Glutamatergic neuron (in vitro differentiated cells): ENCODE results near the gene NFIL3. TPM values are rescaled to one million over a fixed set of nuclear protein-coding genes. Genes with fewer than 3 reads are reported as not detected.
"Not testable (repeated sequence)": the region's sequence is repeated elsewhere in the genome, so short reads cannot be mapped to it uniquely, and the experiment has no call there.

ENCODE experiments used
- DNase-seq: peaks from one replicate; pipeline ENCODE4 v3.0.0; 2022
- H3K27ac Mint-ChIP-seq: one replicate; pipeline ENCODE4 v1.8.0; 2020; ENCODE audit warnings: mild to moderate bottlenecking, mixed read lengths, inconsistent platforms; ENCODE audit not compliant: unreplicated experiment
- H3K27me3 Mint-ChIP-seq: one replicate; pipeline ENCODE4 v1.8.0; 2020; ENCODE audit warnings: mild to moderate bottlenecking, moderate library complexity, mixed read lengths, inconsistent platforms; ENCODE audit not compliant: unreplicated experiment
- H3K36me3 Mint-ChIP-seq: one replicate; pipeline ENCODE4 v1.8.0; 2020; ENCODE audit warnings: mild to moderate bottlenecking, mixed read lengths, inconsistent platforms; ENCODE audit not compliant: unreplicated experiment
- H3K4me1 Mint-ChIP-seq: one replicate; pipeline ENCODE4 v1.8.0; 2020; ENCODE audit warnings: mild to moderate bottlenecking, low read depth, mixed read lengths, inconsistent platforms; ENCODE audit not compliant: unreplicated experiment
- H3K4me3 Mint-ChIP-seq: one replicate; pipeline ENCODE4 v1.8.0; 2020; ENCODE audit warnings: mild to moderate bottlenecking, mixed read lengths, inconsistent platforms; ENCODE audit not compliant: unreplicated experiment
- H3K9me3 Mint-ChIP-seq: one replicate; pipeline ENCODE4 v1.8.0; 2020; ENCODE audit warnings: mild to moderate bottlenecking, moderate library complexity, mixed read lengths, inconsistent platforms; ENCODE audit not compliant: unreplicated experiment
- total RNA-seq: library from RNA; stranded (reverse); fragmentation: NEBNext Ultra II Directional; extraction: Animal tissue kit (Norgen Biotek cat#: 25700); gene quantifications from one replicate; pipeline ENCODE4 v1.2.1, GENCODE V29; 2021; ENCODE audit not compliant: unreplicated experiment
- TF ChIP-seq, protein P1 (sequence below): fragments of 200-600 bp; sonication (generic); IDR thresholded peaks from one replicate; pipeline ENCODE4 v1.5.0; 2021; ENCODE audit not compliant: partially characterized antibody, unreplicated experiment

NFIL3 gene
- total RNA-seq, 1 donor from 2014 or later = 32.4 TPM

- Mint-ChIP-seq H3K27ac (no peak overlapping the region), H3K27me3 (no peaks in the 10 kb centered on the region), H3K4me1 (no peaks in the 10 kb centered on the region), H3K9me3 (peaks cover 3% of the 10 kb centered on the region), H3K36me3 (peaks cover 4% of the 10 kb centered on the region), H3K4me3 (no peak overlapping the region)
- no peak for DNase-seq
- TF ChIP-seq, protein P1, sequence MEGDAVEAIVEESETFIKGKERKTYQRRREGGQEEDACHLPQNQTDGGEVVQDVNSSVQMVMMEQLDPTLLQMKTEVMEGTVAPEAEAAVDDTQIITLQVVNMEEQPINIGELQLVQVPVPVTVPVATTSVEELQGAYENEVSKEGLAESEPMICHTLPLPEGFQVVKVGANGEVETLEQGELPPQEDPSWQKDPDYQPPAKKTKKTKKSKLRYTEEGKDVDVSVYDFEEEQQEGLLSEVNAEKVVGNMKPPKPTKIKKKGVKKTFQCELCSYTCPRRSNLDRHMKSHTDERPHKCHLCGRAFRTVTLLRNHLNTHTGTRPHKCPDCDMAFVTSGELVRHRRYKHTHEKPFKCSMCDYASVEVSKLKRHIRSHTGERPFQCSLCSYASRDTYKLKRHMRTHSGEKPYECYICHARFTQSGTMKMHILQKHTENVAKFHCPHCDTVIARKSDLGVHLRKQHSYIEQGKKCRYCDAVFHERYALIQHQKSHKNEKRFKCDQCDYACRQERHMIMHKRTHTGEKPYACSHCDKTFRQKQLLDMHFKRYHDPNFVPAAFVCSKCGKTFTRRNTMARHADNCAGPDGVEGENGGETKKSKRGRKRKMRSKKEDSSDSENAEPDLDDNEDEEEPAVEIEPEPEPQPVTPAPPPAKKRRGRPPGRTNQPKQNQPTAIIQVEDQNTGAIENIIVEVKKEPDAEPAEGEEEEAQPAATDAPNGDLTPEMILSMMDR = no peak
These were observed 44.2 kb downstream of the NFIL3 start for GRCh38 chr9:91379426-91379825.

- no peak overlapping the region for H3K27ac Mint-ChIP-seq
- TF ChIP-seq, protein P1 = no peak
- no peak for DNase-seq
- H3K4me1 Mint-ChIP-seq = no peaks in the 10 kb centered on the region
- no peak overlapping the region for H3K4me3 Mint-ChIP-seq
- peaks cover 4% of the 10 kb centered on the region for H3K36me3 Mint-ChIP-seq
- H3K9me3 Mint-ChIP-seq = peaks cover 3% of the 10 kb centered on the region
- no peaks in the 10 kb centered on the region for H3K27me3 Mint-ChIP-seq
These were observed 44.9 kb downstream of the NFIL3 start for GRCh38 chr9:91378695-91379127.

DNA sequence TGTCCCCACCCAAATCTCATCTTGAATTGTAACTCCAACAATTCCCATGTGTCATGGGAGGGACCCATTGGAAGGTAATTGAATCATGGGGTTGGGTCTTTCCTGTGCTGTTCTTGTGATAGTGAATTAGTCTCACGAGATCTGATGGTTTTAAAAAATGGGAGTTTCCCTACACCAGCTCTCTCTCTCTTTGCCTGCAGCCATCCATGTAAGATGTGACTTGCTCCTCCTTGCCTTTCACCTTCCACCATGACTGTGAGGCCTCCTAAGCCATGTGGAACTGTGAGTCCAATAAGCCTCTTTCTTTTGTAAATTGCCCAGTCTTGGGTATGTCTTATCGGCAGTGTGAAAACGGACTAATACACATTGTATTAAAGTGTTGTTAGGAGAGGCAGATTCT is 45.6 kb downstream of the NFIL3 start:
- not testable (repeated sequence) for H3K27ac Mint-ChIP-seq, H3K4me1 Mint-ChIP-seq, DNase-seq, H3K9me3 Mint-ChIP-seq, H3K4me3 Mint-ChIP-seq, H3K36me3 Mint-ChIP-seq, H3K27me3 Mint-ChIP-seq

GRCh38 chr9:91376239-91376638 is 47.4 kb downstream of the NFIL3 start:
- TF ChIP-seq, protein P1 = no peak
- Mint-ChIP-seq H3K4me1 (no peaks in the 10 kb centered on the region), H3K4me3 (no peak overlapping the region), H3K27ac (no peak overlapping the region), H3K27me3 (no peaks in the 10 kb centered on the region), H3K36me3 (peaks cover 4% of the 10 kb centered on the region), H3K9me3 (peaks cover 3% of the 10 kb centered on the region)
- DNase-seq = no peak

DNA sequence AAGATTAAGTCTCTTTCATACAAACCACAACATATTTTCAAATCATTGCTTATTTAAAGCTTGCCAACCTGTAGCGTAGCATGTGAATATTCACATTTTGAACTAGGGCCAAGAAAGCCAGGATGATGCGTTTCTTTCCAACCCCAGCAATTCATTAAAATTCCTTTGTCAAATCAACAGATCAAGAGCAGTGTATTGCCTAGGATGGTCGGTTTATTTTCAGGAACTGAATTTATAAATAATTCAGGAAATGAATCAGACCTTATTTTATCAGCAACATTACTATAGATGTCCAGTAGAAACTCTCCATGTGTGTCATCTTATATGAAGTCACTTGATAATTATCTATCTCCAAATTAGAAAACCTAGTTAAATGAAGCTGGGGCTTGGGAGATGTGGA is 48.7 kb downstream of the NFIL3 start:
- no peak for DNase-seq
- peaks cover 4% of the 10 kb centered on the region for H3K36me3 Mint-ChIP-seq
- TF ChIP-seq, protein P1 = no peak
- H3K27ac Mint-ChIP-seq = no peak overlapping the region
- H3K9me3 Mint-ChIP-seq = peaks cover 3% of the 10 kb centered on the region
- no peak overlapping the region for H3K4me3 Mint-ChIP-seq
- H3K4me1 Mint-ChIP-seq = no peaks in the 10 kb centered on the region
- no peaks in the 10 kb centered on the region for H3K27me3 Mint-ChIP-seq

DNA sequence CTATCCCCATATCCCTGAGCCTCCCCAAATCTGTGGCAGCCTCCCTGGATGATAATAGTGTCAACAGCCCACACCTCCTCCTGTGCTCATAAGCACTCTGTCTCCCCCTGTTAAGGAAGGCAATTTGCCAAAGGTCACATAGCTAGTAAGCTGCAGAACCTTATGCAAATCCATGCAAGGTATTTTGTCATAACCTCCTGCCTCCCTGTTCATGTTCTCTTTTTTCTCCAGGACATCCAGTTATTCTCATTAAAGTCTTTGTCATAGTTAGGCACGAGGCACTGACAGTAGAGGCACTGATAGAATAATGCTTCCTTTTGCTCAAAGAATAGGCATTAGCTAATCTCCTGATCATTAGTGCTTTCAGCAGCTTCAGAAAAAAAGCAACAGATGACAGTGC is 51.7 kb downstream of the NFIL3 start:
- no peak for DNase-seq
- no peak overlapping the region for H3K27ac Mint-ChIP-seq
- H3K4me1 Mint-ChIP-seq = no peaks in the 10 kb centered on the region
- TF ChIP-seq, protein P1 = no peak
- H3K27me3 Mint-ChIP-seq = no peaks in the 10 kb centered on the region
- H3K36me3 Mint-ChIP-seq = peaks cover 11% of the 10 kb centered on the region
- H3K9me3 Mint-ChIP-seq = peaks cover 5% of the 10 kb centered on the region
- H3K4me3 Mint-ChIP-seq = no peak overlapping the region

- H3K27me3 Mint-ChIP-seq, H3K9me3 Mint-ChIP-seq, H3K4me1 Mint-ChIP-seq, DNase-seq, H3K4me3 Mint-ChIP-seq, H3K27ac Mint-ChIP-seq: not testable (repeated sequence)
- peaks cover 11% of the 10 kb centered on the region for H3K36me3 Mint-ChIP-seq
These were observed 53.6 kb downstream of the NFIL3 start for GRCh38 chr9:91370006-91370405.
